Epithelial cell of prostate (primary cell): ENCODE data around the gene PLOD3.

Source experiments
- DNase-seq: peaks from one replicate; pipeline ENCODE4 v3.0.0-alpha.2; 2011; ENCODE audit warnings: low read depth, low spot score
- H3K27ac ChIP-seq: fragments of 450-650 bp; 2 replicates; pipeline ENCODE4 v1.5.1; 2017; ENCODE audit warnings: mild to moderate bottlenecking

The PLOD3 gene

GRCh38 chr7:101167645-101168411, 49.6 kb downstream of the PLOD3 start:
- no peak overlapping the region for H3K27ac ChIP-seq
- DNase-seq: no peak

GRCh38 chr7:101166909-101167644, 50.3 kb downstream of the PLOD3 start:
- no peak overlapping the region for H3K27ac ChIP-seq
- DNase-seq: no peak

GRCh38 chr7:101166648-101166908, 50.8 kb downstream of the PLOD3 start:
- DNase-seq: no peak
- H3K27ac ChIP-seq: no peak overlapping the region

GRCh38 chr7:101165958-101166647, 51.3 kb downstream of the PLOD3 start:
- DNase-seq: no peak
- H3K27ac ChIP-seq: no peak overlapping the region

- H3K27ac ChIP-seq: no peak within 1 kb of the TSS
- DNase-seq: peak; percentile 66
Observed at GRCh38 chr7:101165075-101165957, 52.1 kb downstream of the PLOD3 start, which contains the start of gene VGF. TSS of gene VGF (minus strand) at chr7:101165569. CDS start at chr7:101164843, 726 bp downstream.

GRCh38 chr7:101164071-101164840, 53.1 kb downstream of the PLOD3 start:
- peak overlapping the region; percentile 47 for H3K27ac ChIP-seq
- no peak for DNase-seq

- DNase-seq: no peak
- H3K27ac ChIP-seq: peak overlapping the region; percentile 47
Observed at GRCh38 chr7:101163279-101164070, 53.9 kb downstream of the PLOD3 start.

- peak overlapping the region; percentile 47 for H3K27ac ChIP-seq
- no peak for DNase-seq
Observed at GRCh38 chr7:101162551-101163278, 54.7 kb downstream of the PLOD3 start.

GRCh38 chr7:101161692-101162471, 55.5 kb downstream of the PLOD3 start:
- H3K27ac ChIP-seq: no peak overlapping the region
- DNase-seq: no peak

- DNase-seq: no peak
- no peak overlapping the region for H3K27ac ChIP-seq
Observed at GRCh38 chr7:101160910-101161309, 56.5 kb downstream of the PLOD3 start.

GRCh38 chr7:101159696-101160674, 57.4 kb downstream of the PLOD3 start:
- DNase-seq: no peak
- no peak overlapping the region for H3K27ac ChIP-seq

GRCh38 chr7:101156866-101157589, 60.4 kb downstream of the PLOD3 start:
- no peak overlapping the region for H3K27ac ChIP-seq

GRCh38 chr7:101156277-101156676, 61.1 kb downstream of the PLOD3 start:
- no peak for DNase-seq
- no peak overlapping the region for H3K27ac ChIP-seq

More at GRCh38 chr7:101156866-101157589, 60.4 kb downstream of the PLOD3 start:
- DNase-seq: no peak
